Endothelial cell of umbilical vein (primary cell): ENCODE results near the gene ABCA2. TPM values are rescaled to one million over a fixed set of nuclear protein-coding genes. Genes with fewer than 3 reads are reported as not detected.

Source experiments
- BruUV-seq: library from RNA; stranded (reverse); fragments of 400-500 nt; replicated peaks from 2 replicates; lab custom pipeline; 2021; lab: Mats Ljungman, UMichigan
- CTCF ChIA-PET: fragments of 300-600, 350-600 bp; sonication (Branson Sonifier 250); formaldehyde crosslinking; loops from one replicate; lab custom pipeline; 2021; ENCODE audit warnings: antibody characterized with exemption, inconsistent platforms; lab: Charles Lee
- POLR2A ChIA-PET: fragments of 300-600, 350-600 bp; sonication (Branson Sonifier 250); formaldehyde crosslinking; loops from one replicate; lab custom pipeline; 2021; ENCODE audit warnings: antibody characterized with exemption, inconsistent platforms; lab: Charles Lee
- DNase-seq: peaks from one replicate; pipeline ENCODE4 v3.0.0-alpha.2; 2011; ENCODE audit warnings: low read depth, low spot score
- FAIRE-seq: peaks from 2 replicates; lab custom pipeline; 2011; peaks lifted over from hg19 to GRCh38; lab: Jason Lieb, UNC
- H2AFZ ChIP-seq: 2 replicates; pipeline ENCODE4 v1.6.0; 2012; ENCODE audit warnings: low read depth, low read length, control low read depth, inconsistent platforms
- H3K27ac ChIP-seq: 2 replicates; pipeline ENCODE4 v1.5.1; 2011; ENCODE audit warnings: low read depth, mild to moderate bottlenecking, control low read depth, low read length, moderate library complexity; ENCODE audit not compliant: insufficient read depth
- H3K27me3 ChIP-seq, 2 experiments: 2 replicates each; pipeline versions ENCODE4 v1.6.0 to v1.6.1; 2011; ENCODE audit warnings: low read length in 2 of 2, mixed read lengths in 1 of 2; ENCODE audit not compliant: control insufficient read depth in 2 of 2, insufficient read depth in 2 of 2
- H3K36me3 ChIP-seq, 2 experiments: 2 replicates in 1 of 2; 3 replicates in 1 of 2; pipeline ENCODE4 v1.5.1; 2011; ENCODE audit warnings: low read length in 2 of 2, mild to moderate bottlenecking in 1 of 2, moderate library complexity in 1 of 2; ENCODE audit not compliant: control insufficient read depth in 2 of 2, insufficient read depth in 2 of 2; ENCODE audit errors: extremely low read depth in 1 of 2
- H3K4me1 ChIP-seq: 3 replicates; pipeline ENCODE4 v1.5.1; 2011; ENCODE audit warnings: mild to moderate bottlenecking, low read length; ENCODE audit not compliant: control insufficient read depth, insufficient read depth; ENCODE audit errors: extremely low read depth
- H3K4me2 ChIP-seq: 2 replicates; pipeline ENCODE4 v1.6.1; 2011; ENCODE audit warnings: low read length, control low read depth, mixed read lengths; ENCODE audit not compliant: insufficient read depth
- H3K4me3 ChIP-seq, 3 experiments: fragments of 200-600 bp in 1 of 3; sonication (generic), shearing (Covaris generic) in 1 of 3; replicated peaks in 1 of 3; 2 replicates each; pipeline ENCODE4 v1.5.1; 2011 to 2016; ENCODE audit warnings: control low read depth in 3 of 3, low read length in 3 of 3, mild to moderate bottlenecking in 2 of 3, inconsistent platforms in 1 of 3, low read depth in 1 of 3, moderate library complexity in 1 of 3; ENCODE audit not compliant: insufficient read depth in 1 of 3
- H3K79me2 ChIP-seq: 2 replicates; pipeline ENCODE4 v1.6.0; 2012; ENCODE audit warnings: low read length, inconsistent platforms; ENCODE audit not compliant: control insufficient read depth, insufficient read depth
- H3K9ac ChIP-seq: replicated peaks from 2 replicates; pipeline ENCODE3; 2011; ENCODE audit warnings: low read length, control low read depth; ENCODE audit not compliant: insufficient read depth; ENCODE audit errors: extremely low read depth
- H3K9me1 ChIP-seq: replicated peaks from 3 replicates; pipeline ENCODE4 v1.6.0; 2011; ENCODE audit warnings: mild to moderate bottlenecking, low read length; ENCODE audit not compliant: control insufficient read depth, insufficient read depth; ENCODE audit errors: extremely low read depth
- H3K9me3 ChIP-seq: replicated peaks from 2 replicates; pipeline ENCODE4 v1.5.1; 2012; ENCODE audit warnings: low read length, inconsistent platforms; ENCODE audit not compliant: control insufficient read depth, insufficient read depth
- H4K20me1 ChIP-seq: replicated peaks from 2 replicates; pipeline ENCODE3; 2011; ENCODE audit warnings: mild to moderate bottlenecking, low read length; ENCODE audit not compliant: control insufficient read depth, insufficient read depth; ENCODE audit errors: extremely low read depth
- CTCF ChIP-seq, 2 donors: IDR thresholded peaks; 1 replicate in 1 of 2; 2 replicates in 1 of 2; pipeline ENCODE4 v1.5.1; 2011; ENCODE audit warnings: low read length in 2 of 2, mild to moderate bottlenecking in 2 of 2, moderate library complexity in 2 of 2, control low read depth in 1 of 2, inconsistent platforms in 1 of 2, low read depth in 1 of 2; ENCODE audit not compliant: insufficient read depth in 1 of 2; ENCODE audit errors: extremely low read depth in 1 of 2
- EZH2 ChIP-seq: IDR thresholded peaks from 2 replicates; pipeline ENCODE4 v1.6.1; 2012; ENCODE audit warnings: borderline replicate concordance, low read depth, mild to moderate bottlenecking, moderate library complexity, low read length, inconsistent platforms; ENCODE audit not compliant: severe bottlenecking
- FOS ChIP-seq: IDR thresholded peaks from 2 replicates; pipeline ENCODE4 v1.6.1; 2011; ENCODE audit warnings: mild to moderate bottlenecking, low read length, moderate library complexity, borderline replicate concordance; ENCODE audit not compliant: insufficient read depth
- GATA2 ChIP-seq: IDR thresholded peaks from 2 replicates; pipeline ENCODE4 v1.7.0; 2011; ENCODE audit warnings: low read depth, mild to moderate bottlenecking, moderate library complexity, mixed read lengths, low read length; ENCODE audit not compliant: insufficient read length, insufficient read depth
- JUN ChIP-seq: IDR thresholded peaks from 2 replicates; pipeline ENCODE4 v1.6.1; 2011; ENCODE audit warnings: borderline replicate concordance, low read depth; ENCODE audit not compliant: insufficient read length, insufficient read depth
- MAX ChIP-seq: IDR thresholded peaks from 2 replicates; pipeline ENCODE4 v1.6.1; 2011; ENCODE audit not compliant: insufficient read depth, insufficient read length
- MYC ChIP-seq: IDR thresholded peaks from one replicate; pipeline ENCODE4 v1.6.1; 2011; ENCODE audit warnings: mild to moderate bottlenecking, low read depth, low read length
- POLR2A ChIP-seq: IDR thresholded peaks from 2 replicates; pipeline ENCODE4 v1.6.1; 2012; ENCODE audit warnings: low read depth, mild to moderate bottlenecking, control low read depth, low read length
- POLR2AphosphoS5 ChIP-seq: IDR thresholded peaks from 2 replicates; pipeline ENCODE4 v1.6.1; 2012; ENCODE audit warnings: low read depth, mild to moderate bottlenecking, control low read depth, low read length, moderate library complexity; ENCODE audit not compliant: insufficient read depth
- dilution Hi-C: fragments of 300-500 bp; cut with MboI; formaldehyde crosslinking; loops from one replicate; pipeline ENCODE4 v1.15.0; 2019; ENCODE audit warnings: low sequenced_read_pairs; ENCODE audit not compliant: extremely low pct_ligation_motif_present
- intact Hi-C: fragments of 100-400 bp; cut with micrococcal nuclease; formaldehyde crosslinking; loops from one replicate; pipeline ENCODE4 v1.10.0; 2022
- polyA plus RNA-seq, 4 experiments: library from polyadenylated mRNA; depleted of rRNA in 3 of 4; stranded (reverse) in 3 of 4; unstranded in 1 of 4; fragments of >200 nt; gene quantifications; 2 replicates each; pipeline versions ENCODE4 v1.2.1 to v1.2.3, GENCODE V29; 2011 to 2012; ENCODE audit warnings: missing spikeins in 1 of 4
- total RNA-seq: library from RNA; stranded (reverse); gene quantifications from 2 replicates; pipeline ENCODE4 v1.2.3, GENCODE V29; 2021

Gene ABCA2
- total and polyA plus RNA-seq, 2 donors (not counting 3 experiments of a cell fraction or from before 2014, with no cell fraction given): 20.0 to 29.1 TPM

GRCh38 chr9:137057545-137057944, 29.5 kb upstream of the ABCA2 start:
- H2AFZ ChIP-seq: no peak overlapping the region
- DNase-seq: no peak
- no peak for TF ChIP-seq CTCF (IDR thresholded peaks at IDR 0.05; ENCODE audit: extremely low read depth in 1 of 2, insufficient read depth in 1 of 2, low read depth in 1 of 2, low read length in 2 of 2)
- no peaks in the 10 kb centered on the region for H3K79me2 ChIP-seq
- FAIRE-seq: no peak
- ChIA-PET CTCF (interaction anchor here (2.3 to 7.4 kb wide), 2 partner anchors 8 to 11 kb away, joined by 12 to 50 read pairs; partner anchors contain the start of gene NPDC1), POLR2A (no interaction called here)
- H3K4me1 ChIP-seq: no peaks in the 10 kb centered on the region
- no peak overlapping the region for H3K9ac ChIP-seq
- H3K9me1 ChIP-seq: no peaks in the 10 kb centered on the region
- no peaks in the 10 kb centered on the region for H4K20me1 ChIP-seq
- no peak overlapping the region for H3K4me3 ChIP-seq
- dilution Hi-C loops (no loop called here), intact Hi-C loops (no loop called here)
- H3K9me3 ChIP-seq: no peaks in the 10 kb centered on the region
- no peak overlapping the region for H3K27ac ChIP-seq
- no TSS peak for BruUV-seq
- H3K27me3 ChIP-seq: peaks cover 7 to 17% of the 10 kb centered on the region in 2 experiments
- no peak overlapping the region for H3K4me2 ChIP-seq
- H3K36me3 ChIP-seq: no peaks in the 10 kb centered on the region

- H3K36me3 ChIP-seq: no peaks in the 10 kb centered on the region
- no peak overlapping the region for H3K9ac ChIP-seq
- peaks cover 8 to 17% of the 10 kb centered on the region in 2 experiments for H3K27me3 ChIP-seq
- BruUV-seq: no TSS peak
- dilution Hi-C loops (no loop called here), intact Hi-C loops (no loop called here)
- no peak for FAIRE-seq
- H4K20me1 ChIP-seq: no peaks in the 10 kb centered on the region
- no peak overlapping the region for H3K4me3 ChIP-seq
- H3K9me3 ChIP-seq: no peaks in the 10 kb centered on the region
- no peak overlapping the region for H3K4me2 ChIP-seq
- H3K27ac ChIP-seq: no peak overlapping the region
- H3K9me1 ChIP-seq: no peaks in the 10 kb centered on the region
- TF ChIP-seq MAX: no peak
- no peak for TF ChIP-seq JUN
- TF ChIP-seq POLR2A: no peak
- no peak for TF ChIP-seq MYC
- TF ChIP-seq POLR2AphosphoS5: no peak
- no peak for TF ChIP-seq CTCF (IDR thresholded peaks at IDR 0.05; ENCODE audit: extremely low read depth in 1 of 2, insufficient read depth in 1 of 2, low read depth in 1 of 2, low read length in 2 of 2)
- TF ChIP-seq GATA2: no peak
- no peak for TF ChIP-seq FOS
- TF ChIP-seq EZH2: no peak
- POLR2A ChIA-PET: interaction anchor here (0.6 kb wide), 1 partner anchor 186 kb away, joined by 3 read pairs; no protein-coding TSS in a partner anchor
- no peak for DNase-seq
- no peaks in the 10 kb centered on the region for H3K79me2 ChIP-seq
- H2AFZ ChIP-seq: no peak overlapping the region
- CTCF ChIA-PET: interaction anchor here (1.3 to 7.4 kb wide), 6 partner anchors 7 to 180 kb away, joined by 3 to 50 read pairs (median 13); partner anchors contain the start of genes NPDC1 and SAPCD2
- H3K4me1 ChIP-seq: no peaks in the 10 kb centered on the region
Observed at GRCh38 chr9:137056739-137057415, 28.8 kb upstream of the ABCA2 start.
